GM23338 (cell line): Measurements from ENCODE around the gene ZNF578. TPM values are rescaled to one million over a fixed set of nuclear protein-coding genes. Genes with fewer than 3 reads are reported as not detected.
A peak's percentile ranks its signal among the peaks of the same experiment; 100 is the strongest.
"Not testable (repeated sequence)": the region's sequence is repeated elsewhere in the genome, so short reads cannot be mapped to it uniquely, and the experiment has no call there.

ENCODE experiments used
- ATAC-seq: fragments of 200-7000 bp; cut with Tn5 transposase; 3 replicates; pipeline ENCODE4 v1.9.1; 2020
- DNase-seq: peaks from one replicate; pipeline ENCODE4 v3.0.0-alpha.2; 2015; ENCODE audit warnings: low spot score
- H2AFZ ChIP-seq: fragments of 200-600 bp; sonication (generic); 2 replicates; pipeline ENCODE4 v1.8.0; 2016; ENCODE audit warnings: antibody characterized with exemption, mild to moderate bottlenecking, moderate library complexity
- H3F3A ChIP-seq: fragments of 200-600 bp; sonication (generic); replicated peaks from 2 replicates; pipeline ENCODE4 v1.8.0; 2017; ENCODE audit warnings: antibody characterized with exemption, mixed run types, low read depth
- H3K27ac ChIP-seq: fragments of 200-600 bp; sonication (generic); 2 replicates; pipeline ENCODE4 v1.6.1; 2016; ENCODE audit warnings: low read depth
- H3K27me3 ChIP-seq: fragments of 200-600 bp; sonication (generic); 2 replicates; pipeline ENCODE4 v1.8.0; 2016; ENCODE audit warnings: mild to moderate bottlenecking, mixed run types, moderate library complexity; ENCODE audit not compliant: insufficient read depth
- H3K36me3 ChIP-seq: fragments of 200-600 bp; sonication (generic); 2 replicates; pipeline ENCODE4 v1.8.0; 2016; ENCODE audit warnings: mild to moderate bottlenecking; ENCODE audit not compliant: insufficient read depth
- H3K4me1 ChIP-seq: fragments of 200-600 bp; sonication (generic); 2 replicates; pipeline ENCODE4 v1.8.0; 2016; ENCODE audit warnings: mild to moderate bottlenecking, moderate library complexity; ENCODE audit not compliant: insufficient read depth
- H3K4me2 ChIP-seq: fragments of 200-600 bp; sonication (generic); 2 replicates; pipeline ENCODE4 v1.7.1; 2017; ENCODE audit warnings: mixed run types
- H3K4me3 ChIP-seq: fragments of 200-600 bp; sonication (generic); 2 replicates; pipeline ENCODE4 v1.6.1; 2016; ENCODE audit warnings: mixed run types
- H3K79me2 ChIP-seq: fragments of 200-600 bp; sonication (generic); replicated peaks from 2 replicates; pipeline ENCODE4 v1.8.0; 2017; ENCODE audit warnings: mild to moderate bottlenecking; ENCODE audit not compliant: insufficient read depth
- H3K9me2 ChIP-seq: fragments of 200-600 bp; sonication (generic); 2 replicates; pipeline ENCODE4 v1.8.0; 2017; ENCODE audit not compliant: insufficient read depth
- H4K20me1 ChIP-seq: fragments of 200-600 bp; sonication (generic); replicated peaks from 2 replicates; pipeline ENCODE4 v1.8.0; 2017; ENCODE audit warnings: mild to moderate bottlenecking; ENCODE audit not compliant: insufficient read depth
- H3K27ac Mint-ChIP-seq: 2 replicates; pipeline ENCODE4 v1.8.0; 2020; ENCODE audit warnings: inconsistent platforms, mild to moderate bottlenecking, moderate library complexity, mixed read lengths
- H3K27me3 Mint-ChIP-seq: 3 replicates; pipeline ENCODE4 v1.8.0; 2022; ENCODE audit warnings: low read depth, mild to moderate bottlenecking, moderate library complexity, mixed read lengths, inconsistent platforms; ENCODE audit not compliant: insufficient read depth, poor library complexity
- H3K36me3 Mint-ChIP-seq: 3 replicates; pipeline ENCODE4 v1.8.0; 2021; ENCODE audit warnings: low read depth, mild to moderate bottlenecking, inconsistent platforms, moderate library complexity, mixed read lengths
- H3K4me1 Mint-ChIP-seq: 3 replicates; pipeline ENCODE4 v1.8.0; 2020; ENCODE audit warnings: mild to moderate bottlenecking, inconsistent platforms, mixed read lengths
- H3K4me3 Mint-ChIP-seq: 3 replicates; pipeline ENCODE4 v1.8.0; 2021; ENCODE audit warnings: moderate library complexity, mild to moderate bottlenecking, inconsistent platforms, mixed read lengths
- H3K9me3 Mint-ChIP-seq: 3 replicates; pipeline ENCODE4 v1.8.0; 2020; ENCODE audit warnings: moderate library complexity, mild to moderate bottlenecking, inconsistent platforms, mixed read lengths
- NANOG ChIP-seq: IDR thresholded peaks from 2 replicates; pipeline ENCODE4 v1.6.1; 2016; ENCODE audit warnings: antibody characterized with exemption, borderline replicate concordance
- POLR2AphosphoS5 ChIP-seq: IDR thresholded peaks from 2 replicates; pipeline ENCODE4 v1.6.1; 2016; ENCODE audit warnings: antibody characterized with exemption, low read depth
- polyA plus RNA-seq: library from polyadenylated mRNA; unstranded; fragments of >200 nt; fragmentation: Nextera tagmentation; extraction: Ambion mirVana; gene quantifications from 2 replicates; pipeline ENCODE4 v1.2.1, GENCODE V29; 2016
- total RNA-seq: library from RNA; depleted of rRNA; stranded (reverse); fragments of >200 nt; shearing (Covaris generic); gene quantifications from 2 replicates; pipeline ENCODE4 v1.2.3, GENCODE V29; 2014
- TF ChIP-seq, protein P1 (sequence below): fragments of 250-450 bp; sonication (Bioruptor Pico); IDR thresholded peaks from 2 replicates; pipeline ENCODE4 v1.5.0; 2020; ENCODE audit warnings: mild to moderate bottlenecking, moderate library complexity

The ZNF578 gene
- total and polyA plus RNA-seq, 2 experiments from 2014 or later: 4.1 to 23.9 TPM

DNA sequence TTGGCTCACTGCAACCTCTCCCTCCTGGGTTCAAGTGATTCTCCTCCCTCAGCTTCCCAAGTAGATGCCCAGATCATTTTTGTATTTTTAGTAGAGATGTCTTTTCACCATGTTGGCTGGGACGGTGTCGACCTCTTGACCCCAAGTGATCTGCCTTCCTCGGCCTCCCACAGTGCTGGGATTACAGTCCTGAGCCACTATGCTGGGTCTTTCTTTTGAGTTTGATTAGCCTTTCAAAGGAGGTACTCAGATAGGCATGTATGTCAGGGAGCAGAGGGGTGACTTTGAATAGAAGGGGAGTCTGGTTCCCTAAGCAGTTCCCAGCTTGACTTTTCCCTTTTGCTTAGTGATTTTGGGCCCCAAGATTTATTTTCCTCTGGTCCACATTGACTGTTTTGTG, 47.1 kb downstream of the ZNF578 start:
- H3K27ac Mint-ChIP-seq: not testable (repeated sequence)
- H3K4me3 Mint-ChIP-seq: peak overlapping the region; percentile 28; the same call in 1 of the 3 replicates
- ATAC-seq: peak; percentile 98

DNA sequence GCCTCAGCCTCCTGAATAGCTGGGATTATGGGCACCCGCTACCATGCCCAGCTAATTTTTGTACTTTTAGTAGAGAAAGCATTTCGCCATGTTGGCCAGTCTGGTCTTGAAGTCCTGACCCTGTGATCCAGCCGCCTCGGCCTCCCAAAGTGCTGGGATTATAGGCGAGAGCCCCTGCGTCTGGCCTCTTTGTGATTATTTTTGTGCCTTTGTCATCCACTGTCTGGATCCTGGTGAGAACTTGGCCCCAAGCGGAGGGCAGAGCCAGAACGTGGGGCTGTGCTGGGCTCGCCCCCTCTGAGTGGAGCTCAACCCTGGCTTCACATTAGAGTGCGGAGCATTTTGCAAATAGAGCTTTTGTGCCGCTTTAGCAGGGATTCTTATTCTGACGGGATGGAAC, 47.6 kb downstream of the ZNF578 start:
- Mint-ChIP-seq H3K27me3 (peaks cover 75% of the 10 kb centered on the region), H3K36me3 (peaks cover 14% of the 10 kb centered on the region), H3K4me1 (peaks cover 19% of the 10 kb centered on the region)
- H3K36me3 ChIP-seq, H3K79me2 ChIP-seq, H3K4me3 ChIP-seq, H2AFZ ChIP-seq, H3K4me3 Mint-ChIP-seq, H3K27ac Mint-ChIP-seq, H3F3A ChIP-seq, H3K4me1 ChIP-seq, H3K9me2 ChIP-seq, H3K9me3 Mint-ChIP-seq, H3K27ac ChIP-seq, DNase-seq: not testable (repeated sequence)
- Histone ChIP-seq H4K20me1 (peaks cover 30% of the 10 kb centered on the region), H3K4me2 (0 out of 2 replicates have a peak overlapping the region, but pooled peaks have one; percentile 8), H3K27me3 (peaks cover 57% of the 10 kb centered on the region)
- ATAC-seq: peak; percentile 66

More for the DNA sequence above, 47.1 kb downstream of the ZNF578 start:
- Histone ChIP-seq H3K4me2 (0 out of 2 replicates have a peak overlapping the region, but pooled peaks have one; percentile 8), H4K20me1 (peaks cover 30% of the 10 kb centered on the region), H3K27me3 (peaks cover 57% of the 10 kb centered on the region)
- not testable (repeated sequence) for H3F3A ChIP-seq, H2AFZ ChIP-seq, H3K4me3 ChIP-seq, H3K9me2 ChIP-seq, H3K36me3 ChIP-seq, H3K4me1 ChIP-seq, H3K9me3 Mint-ChIP-seq, H3K27ac ChIP-seq, H3K79me2 ChIP-seq
- DNase-seq: peak; percentile 81
- H3K4me1 Mint-ChIP-seq: peaks cover 19% of the 10 kb centered on the region
- H3K27me3 Mint-ChIP-seq: peaks cover 77% of the 10 kb centered on the region
- peaks cover 14% of the 10 kb centered on the region for H3K36me3 Mint-ChIP-seq
- TF ChIP-seq, protein P1, sequence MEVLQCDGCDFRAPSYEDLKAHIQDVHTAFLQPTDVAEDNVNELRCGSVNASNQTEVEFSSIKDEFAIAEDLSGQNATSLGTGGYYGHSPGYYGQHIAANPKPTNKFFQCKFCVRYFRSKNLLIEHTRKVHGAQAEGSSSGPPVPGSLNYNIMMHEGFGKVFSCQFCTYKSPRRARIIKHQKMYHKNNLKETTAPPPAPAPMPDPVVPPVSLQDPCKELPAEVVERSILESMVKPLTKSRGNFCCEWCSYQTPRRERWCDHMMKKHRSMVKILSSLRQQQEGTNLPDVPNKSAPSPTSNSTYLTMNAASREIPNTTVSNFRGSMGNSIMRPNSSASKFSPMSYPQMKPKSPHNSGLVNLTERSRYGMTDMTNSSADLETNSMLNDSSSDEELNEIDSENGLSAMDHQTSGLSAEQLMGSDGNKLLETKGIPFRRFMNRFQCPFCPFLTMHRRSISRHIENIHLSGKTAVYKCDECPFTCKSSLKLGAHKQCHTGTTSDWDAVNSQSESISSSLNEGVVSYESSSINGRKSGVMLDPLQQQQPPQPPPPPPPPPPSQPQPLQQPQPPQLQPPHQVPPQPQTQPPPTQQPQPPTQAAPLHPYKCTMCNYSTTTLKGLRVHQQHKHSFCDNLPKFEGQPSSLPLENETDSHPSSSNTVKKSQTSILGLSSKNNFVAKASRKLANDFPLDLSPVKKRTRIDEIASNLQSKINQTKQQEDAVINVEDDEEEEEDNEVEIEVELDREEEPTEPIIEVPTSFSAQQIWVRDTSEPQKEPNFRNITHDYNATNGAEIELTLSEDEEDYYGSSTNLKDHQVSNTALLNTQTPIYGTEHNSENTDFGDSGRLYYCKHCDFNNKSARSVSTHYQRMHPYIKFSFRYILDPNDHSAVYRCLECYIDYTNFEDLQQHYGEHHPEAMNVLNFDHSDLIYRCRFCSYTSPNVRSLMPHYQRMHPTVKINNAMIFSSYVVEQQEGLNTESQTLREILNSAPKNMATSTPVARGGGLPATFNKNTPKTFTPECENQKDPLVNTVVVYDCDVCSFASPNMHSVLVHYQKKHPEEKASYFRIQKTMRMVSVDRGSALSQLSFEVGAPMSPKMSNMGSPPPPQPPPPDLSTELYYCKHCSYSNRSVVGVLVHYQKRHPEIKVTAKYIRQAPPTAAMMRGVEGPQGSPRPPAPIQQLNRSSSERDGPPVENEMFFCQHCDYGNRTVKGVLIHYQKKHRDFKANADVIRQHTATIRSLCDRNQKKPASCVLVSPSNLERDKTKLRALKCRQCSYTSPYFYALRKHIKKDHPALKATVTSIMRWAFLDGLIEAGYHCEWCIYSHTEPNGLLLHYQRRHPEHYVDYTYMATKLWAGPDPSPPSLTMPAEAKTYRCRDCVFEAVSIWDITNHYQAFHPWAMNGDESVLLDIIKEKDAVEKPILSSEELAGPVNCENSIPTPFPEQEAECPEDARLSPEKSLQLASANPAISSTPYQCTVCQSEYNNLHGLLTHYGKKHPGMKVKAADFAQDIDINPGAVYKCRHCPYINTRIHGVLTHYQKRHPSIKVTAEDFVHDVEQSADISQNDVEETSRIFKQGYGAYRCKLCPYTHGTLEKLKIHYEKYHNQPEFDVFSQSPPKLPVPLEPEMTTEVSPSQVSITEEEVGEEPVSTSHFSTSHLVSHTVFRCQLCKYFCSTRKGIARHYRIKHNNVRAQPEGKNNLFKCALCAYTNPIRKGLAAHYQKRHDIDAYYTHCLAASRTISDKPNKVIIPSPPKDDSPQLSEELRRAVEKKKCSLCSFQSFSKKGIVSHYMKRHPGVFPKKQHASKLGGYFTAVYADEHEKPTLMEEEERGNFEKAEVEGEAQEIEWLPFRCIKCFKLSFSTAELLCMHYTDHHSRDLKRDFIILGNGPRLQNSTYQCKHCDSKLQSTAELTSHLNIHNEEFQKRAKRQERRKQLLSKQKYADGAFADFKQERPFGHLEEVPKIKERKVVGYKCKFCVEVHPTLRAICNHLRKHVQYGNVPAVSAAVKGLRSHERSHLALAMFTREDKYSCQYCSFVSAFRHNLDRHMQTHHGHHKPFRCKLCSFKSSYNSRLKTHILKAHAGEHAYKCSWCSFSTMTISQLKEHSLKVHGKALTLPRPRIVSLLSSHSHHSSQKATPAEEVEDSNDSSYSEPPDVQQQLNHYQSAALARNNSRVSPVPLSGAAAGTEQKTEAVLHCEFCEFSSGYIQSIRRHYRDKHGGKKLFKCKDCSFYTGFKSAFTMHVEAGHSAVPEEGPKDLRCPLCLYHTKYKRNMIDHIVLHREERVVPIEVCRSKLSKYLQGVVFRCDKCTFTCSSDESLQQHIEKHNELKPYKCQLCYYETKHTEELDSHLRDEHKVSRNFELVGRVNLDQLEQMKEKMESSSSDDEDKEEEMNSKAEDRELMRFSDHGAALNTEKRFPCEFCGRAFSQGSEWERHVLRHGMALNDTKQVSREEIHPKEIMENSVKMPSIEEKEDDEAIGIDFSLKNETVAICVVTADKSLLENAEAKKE (CRISPR knock-in tag): 0 out of 2 replicates have a peak, but pooled peaks have one; percentile 6
- TF ChIP-seq NANOG: peak; percentile 90
- TF ChIP-seq POLR2AphosphoS5: peak; percentile 70
